HuH-7 (cell line): ENCODE data around the gene MEIOSIN.

Experiments
- DNase-seq: peaks from one replicate; pipeline ENCODE4 v3.0.0; 2011; ENCODE audit warnings: low spot score

Gene MEIOSIN

DNA sequence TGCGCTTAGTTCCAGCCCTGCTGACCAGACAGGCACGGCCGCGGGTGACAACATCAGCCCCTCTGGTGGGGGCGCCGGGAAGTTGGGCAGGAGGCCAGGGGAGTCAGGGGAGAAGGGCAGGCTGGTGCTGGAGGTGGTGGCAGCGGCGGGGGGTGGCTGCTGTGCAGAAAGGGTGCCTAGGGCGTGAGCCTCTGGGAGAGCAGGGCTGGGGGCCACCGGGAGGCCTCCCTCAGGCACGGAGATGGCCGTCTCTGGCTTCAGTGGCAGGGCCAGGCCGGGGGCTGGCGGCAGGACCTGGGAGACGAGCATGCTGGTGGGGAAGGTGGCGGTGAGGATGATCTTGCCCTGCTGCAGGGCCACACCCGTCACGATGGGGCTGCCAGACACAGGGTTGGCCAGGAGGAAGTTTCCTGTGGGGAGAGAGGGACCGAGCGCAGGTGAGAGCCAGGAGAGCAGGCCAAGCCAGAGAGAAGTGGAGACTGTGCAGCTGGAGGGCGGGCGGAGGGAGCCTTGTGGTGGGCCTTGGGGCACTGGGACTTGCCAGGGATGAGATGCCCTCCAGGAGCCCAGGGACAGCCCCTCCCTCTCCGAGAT, 32.6 kb downstream of the MEIOSIN start:
- no peak for DNase-seq

DNA sequence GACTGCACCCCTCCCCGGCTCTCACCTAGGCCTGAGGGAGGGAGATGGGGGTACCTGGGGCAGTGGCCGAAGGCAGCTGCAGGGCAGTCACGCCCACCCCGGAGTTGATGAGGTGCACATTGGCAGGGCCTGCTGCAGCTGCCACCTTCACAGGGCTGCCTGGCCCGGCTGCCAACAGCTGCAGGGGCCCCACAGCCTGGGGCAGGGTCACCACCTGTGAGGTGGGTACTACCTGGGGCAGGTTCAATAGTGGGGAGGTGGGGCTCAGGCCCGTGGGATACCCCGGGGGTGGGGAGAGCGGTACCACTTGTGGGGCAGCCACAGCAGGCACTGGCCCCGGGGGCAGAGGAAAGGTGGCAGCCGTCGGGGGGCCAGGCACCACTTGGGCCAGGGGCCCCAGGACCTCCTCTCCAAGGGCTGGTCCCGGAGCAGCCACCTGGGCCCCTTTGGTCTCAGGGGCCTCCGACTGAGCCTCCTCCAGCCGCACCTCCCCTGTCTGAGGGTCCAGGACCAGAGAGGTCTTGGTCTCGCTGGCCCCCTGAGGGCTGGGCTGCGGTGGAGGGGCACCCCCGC, 33.1 kb downstream of the MEIOSIN start:
- DNase-seq: no peak

GRCh38 chr19:45766869-45767346, 33.7 kb downstream of the MEIOSIN start:
- DNase-seq: no peak

GRCh38 chr19:45767410-45767880, 34.2 kb downstream of the MEIOSIN start:
- peak; percentile 75 for DNase-seq

DNA sequence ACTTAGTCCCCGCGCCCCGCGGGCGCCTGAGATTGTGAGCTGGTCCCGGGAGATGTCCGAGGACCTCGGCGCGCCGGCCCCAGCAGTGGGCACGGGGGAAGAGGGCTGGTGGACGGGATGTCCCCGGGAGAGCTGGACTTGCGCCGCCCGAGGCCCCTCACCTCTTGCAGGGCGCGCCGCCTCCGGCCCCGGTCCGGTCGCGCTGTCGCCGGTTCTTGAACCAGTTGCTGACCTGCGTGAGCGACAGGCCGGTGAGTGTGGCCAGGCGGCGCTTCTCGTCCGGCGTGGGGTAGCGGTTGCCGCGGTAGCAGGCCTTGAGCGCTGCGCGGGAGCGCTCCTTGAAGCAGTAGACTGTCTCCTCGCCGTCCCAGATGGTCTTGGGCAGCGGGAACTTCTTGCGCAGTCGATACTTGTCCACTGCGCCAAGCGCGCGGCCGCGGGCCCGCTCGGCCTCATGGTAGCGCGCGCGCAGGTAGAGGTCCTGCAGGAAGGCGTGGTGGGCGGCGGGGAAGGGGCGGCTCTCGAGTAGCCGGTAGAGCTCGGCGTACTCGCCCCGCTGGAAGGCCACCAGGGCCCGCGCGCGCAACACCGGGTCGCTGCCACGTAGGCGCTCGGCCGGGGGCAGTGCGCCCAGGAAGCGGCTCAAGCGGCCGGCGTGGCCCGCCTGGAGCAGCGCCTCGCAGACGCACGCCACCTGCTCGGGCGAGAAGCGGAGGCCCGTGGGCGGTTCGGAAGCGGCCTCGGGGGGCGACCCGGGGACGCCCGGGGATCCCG, 34.8 kb downstream of the MEIOSIN start:
- DNase-seq: peak; percentile 58

- DNase-seq: no peak
These were observed 35.4 kb downstream of the MEIOSIN start for GRCh38 chr19:45768655-45768983.

GRCh38 chr19:45768984-45769782, 35.9 kb downstream of the MEIOSIN start, which contains the start of gene SIX5:
SIX5 (minus strand) TSS chr19:45769252; CDS start chr19:45768844, 408 bp downstream.
- peak; percentile 97 for DNase-seq

GRCh38 chr19:45769821-45770191, 36.6 kb downstream of the MEIOSIN start:
- no peak for DNase-seq

DNA sequence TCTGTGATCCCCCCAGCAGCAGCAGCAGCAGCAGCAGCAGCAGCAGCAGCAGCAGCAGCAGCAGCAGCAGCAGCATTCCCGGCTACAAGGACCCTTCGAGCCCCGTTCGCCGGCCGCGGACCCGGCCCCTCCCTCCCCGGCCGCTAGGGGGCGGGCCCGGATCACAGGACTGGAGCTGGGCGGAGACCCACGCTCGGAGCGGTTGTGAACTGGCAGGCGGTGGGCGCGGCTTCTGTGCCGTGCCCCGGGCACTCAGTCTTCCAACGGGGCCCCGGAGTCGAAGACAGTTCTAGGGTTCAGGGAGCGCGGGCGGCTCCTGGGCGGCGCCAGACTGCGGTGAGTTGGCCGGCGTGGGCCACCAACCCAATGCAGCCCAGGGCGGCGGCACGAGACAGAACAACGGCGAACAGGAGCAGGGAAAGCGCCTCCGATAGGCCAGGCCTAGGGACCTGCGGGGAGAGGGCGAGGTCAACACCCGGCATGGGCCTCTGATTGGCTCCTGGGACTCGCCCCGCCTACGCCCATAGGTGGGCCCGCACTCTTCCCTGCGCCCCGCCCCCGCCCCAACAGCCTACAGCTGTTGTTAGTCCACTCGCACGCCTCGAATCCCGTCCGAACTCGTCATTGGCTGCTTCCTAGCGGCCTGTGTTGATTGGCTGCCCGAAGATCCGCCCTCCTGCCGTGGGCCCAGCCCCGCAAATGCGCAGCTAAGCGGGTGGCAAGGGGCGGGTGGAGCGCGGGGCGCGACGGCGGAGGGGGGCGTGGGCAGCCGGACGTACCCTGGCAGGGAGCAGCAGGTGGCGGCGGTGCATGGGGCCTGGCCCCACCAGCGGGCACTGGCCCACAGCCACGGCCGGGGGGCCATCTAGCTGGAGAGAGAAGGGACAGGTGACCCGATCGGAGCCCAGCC, 37.2 kb downstream of the MEIOSIN start:
- DNase-seq: peak; percentile 99

DNA sequence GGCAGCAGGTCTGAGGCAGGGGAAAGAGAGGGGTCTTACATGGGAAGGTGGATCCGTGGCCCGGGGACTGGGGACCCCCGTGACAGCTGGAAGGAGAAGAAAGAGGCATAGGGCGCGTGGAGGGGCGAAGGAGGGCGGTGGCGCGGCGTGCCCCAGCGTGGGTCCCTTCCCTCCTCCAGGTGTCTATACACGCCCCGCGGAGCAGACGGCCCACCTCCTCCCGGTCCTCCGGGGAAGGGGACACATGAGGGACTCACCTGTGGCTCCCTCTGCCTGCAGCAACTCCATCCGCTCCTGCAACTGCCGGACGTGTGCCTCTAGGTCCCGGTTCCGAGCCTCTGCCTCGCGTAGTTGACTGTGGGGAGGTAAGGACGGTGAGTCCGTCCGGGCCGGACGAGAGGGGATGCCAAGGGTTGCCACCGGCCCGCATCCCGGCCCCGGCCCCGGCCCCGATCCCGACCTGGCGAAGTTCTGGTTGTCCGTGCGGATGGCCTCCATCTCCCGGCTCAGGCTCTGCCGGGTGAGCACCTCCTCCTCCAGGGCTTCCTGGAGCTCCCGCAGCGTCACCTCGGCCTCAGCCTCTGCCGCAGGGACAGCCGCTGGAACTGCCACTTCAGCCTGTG, 38.2 kb downstream of the MEIOSIN start:
- DNase-seq: no peak

GRCh38 chr19:45772130-45772840, 39.0 kb downstream of the MEIOSIN start:
- no peak for DNase-seq

DNA sequence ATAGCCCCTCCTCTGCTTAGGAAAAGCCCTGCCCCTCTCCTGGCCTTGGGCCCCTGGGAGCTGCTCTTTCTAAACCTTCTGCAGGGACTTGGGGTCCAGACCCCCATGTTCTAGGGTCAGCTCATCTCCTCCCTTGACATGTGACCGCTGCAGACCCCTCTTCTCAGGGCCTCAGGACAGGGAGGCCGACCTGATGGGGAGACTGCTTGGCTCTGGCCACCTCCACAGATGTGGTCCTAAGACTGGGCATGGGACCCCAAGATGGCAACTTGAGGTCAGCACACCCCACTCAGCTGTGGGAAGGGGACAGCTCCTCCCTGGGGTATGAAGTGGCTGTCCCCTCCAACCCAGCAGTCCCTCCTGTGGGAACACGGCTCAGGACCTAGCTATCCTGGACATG, 39.7 kb downstream of the MEIOSIN start:
- no peak for DNase-seq

GRCh38 chr19:45773384-45773783, 40.1 kb downstream of the MEIOSIN start:
- DNase-seq: no peak

- peak; percentile 66 for DNase-seq
These were observed 41.5 kb downstream of the MEIOSIN start for GRCh38 chr19:45774765-45775164.

- no peak for DNase-seq
These were observed 44.2 kb downstream of the MEIOSIN start for GRCh38 chr19:45777395-45777961.

- DNase-seq: no peak
These were observed 44.9 kb downstream of the MEIOSIN start for GRCh38 chr19:45778010-45778661.

GRCh38 chr19:45779231-45780145, 46.2 kb downstream of the MEIOSIN start:
- peak; percentile 94 for DNase-seq

DNA sequence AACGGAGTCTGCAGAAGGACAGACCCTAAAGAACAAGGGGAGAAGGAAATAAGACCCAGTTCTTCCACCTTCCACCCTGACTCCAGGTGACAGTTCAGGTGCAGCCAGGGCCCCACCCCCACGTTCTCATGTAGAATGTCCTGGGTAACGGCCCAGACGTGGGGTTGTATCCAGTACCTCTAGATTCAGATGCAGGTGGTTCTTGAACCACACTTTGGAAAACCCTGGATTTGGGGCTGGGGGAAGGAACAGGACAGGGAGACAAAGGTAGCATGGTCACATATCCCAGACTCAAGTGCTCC, 46.9 kb downstream of the MEIOSIN start:
- DNase-seq: no peak
